MV-4-11 (cell line): Measurements from ENCODE around the gene GPANK1.
A peak's percentile ranks its signal among the peaks of the same experiment; 100 is the strongest.

Experiments
- DNase-seq: peaks from one replicate; lab custom pipeline; 2025; lab: John Stamatoyannopoulos, UW

The GPANK1 gene

GRCh38 chr6:31639449-31639861 is 25.3 kb downstream of the GPANK1 start:
- DNase-seq: peak; percentile 57

GRCh38 chr6:31639043-31639442 is 25.8 kb downstream of the GPANK1 start:
- DNase-seq: no peak

DNA sequence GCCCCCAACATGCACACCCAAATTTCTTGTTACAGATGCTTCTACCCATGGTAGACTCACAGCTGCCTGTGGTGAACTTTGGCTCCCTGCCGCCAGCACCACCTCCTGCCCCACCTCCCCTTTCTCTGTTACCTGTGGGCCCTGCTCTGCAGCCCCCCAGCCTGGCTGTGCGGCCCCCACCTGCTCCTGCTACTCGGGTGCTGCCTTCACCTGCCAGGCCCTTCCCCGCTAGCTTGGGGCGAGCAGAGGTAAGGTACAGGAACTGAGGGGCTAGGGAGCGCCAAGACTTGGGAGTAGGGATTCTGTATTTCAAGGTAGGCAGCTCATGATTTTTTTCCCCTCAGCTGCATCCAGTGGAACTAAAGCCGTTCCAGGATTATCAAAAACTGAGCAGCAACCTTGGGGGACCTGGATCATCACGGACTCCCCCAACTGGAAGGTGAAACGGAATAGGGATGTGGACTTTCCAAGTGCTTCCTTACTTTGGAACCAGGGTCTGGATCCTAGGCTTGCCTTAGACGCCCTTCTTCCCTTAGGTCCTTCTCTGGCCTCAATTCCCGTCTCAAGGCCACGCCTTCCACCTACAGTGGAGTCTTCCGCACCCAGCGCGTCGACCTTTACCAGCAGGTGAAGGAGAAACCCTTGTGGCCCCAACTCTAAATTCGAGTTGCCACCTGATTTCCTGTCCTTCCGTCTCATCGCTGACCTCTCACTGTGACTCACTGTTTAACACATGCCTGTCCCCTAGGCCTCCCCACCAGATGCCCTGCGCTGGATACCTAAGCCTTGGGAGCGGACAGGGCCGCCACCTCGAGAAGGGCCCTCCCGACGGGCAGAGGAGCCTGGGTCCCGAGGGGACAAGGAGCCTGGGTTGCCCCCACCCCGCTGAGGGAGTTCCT is 27.9 kb downstream of the GPANK1 start:
- DNase-seq: no peak

- DNase-seq: no peak
Measured at GRCh38 chr6:31634969-31635575, 29.7 kb downstream of the GPANK1 start.

DNA sequence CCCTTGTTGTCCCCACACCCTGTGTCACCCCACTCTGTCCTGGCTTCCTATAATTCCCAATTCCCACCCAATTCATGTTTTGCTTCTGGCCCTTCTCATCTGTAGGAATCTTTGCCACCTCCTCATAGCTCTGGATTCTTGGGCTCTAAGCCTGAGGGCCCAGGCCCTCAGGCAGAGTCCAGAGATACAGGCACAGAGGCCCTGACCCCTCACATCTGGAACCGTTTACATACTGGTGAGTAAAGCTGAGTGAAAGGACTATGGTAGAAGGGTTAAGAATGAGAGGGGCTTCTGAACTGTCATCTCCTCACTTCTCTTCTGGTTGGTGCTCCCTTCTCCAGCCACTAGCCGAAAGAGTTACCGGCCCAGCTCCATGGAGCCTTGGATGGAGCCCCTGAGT is 30.7 kb downstream of the GPANK1 start:
- no peak for DNase-seq

DNA sequence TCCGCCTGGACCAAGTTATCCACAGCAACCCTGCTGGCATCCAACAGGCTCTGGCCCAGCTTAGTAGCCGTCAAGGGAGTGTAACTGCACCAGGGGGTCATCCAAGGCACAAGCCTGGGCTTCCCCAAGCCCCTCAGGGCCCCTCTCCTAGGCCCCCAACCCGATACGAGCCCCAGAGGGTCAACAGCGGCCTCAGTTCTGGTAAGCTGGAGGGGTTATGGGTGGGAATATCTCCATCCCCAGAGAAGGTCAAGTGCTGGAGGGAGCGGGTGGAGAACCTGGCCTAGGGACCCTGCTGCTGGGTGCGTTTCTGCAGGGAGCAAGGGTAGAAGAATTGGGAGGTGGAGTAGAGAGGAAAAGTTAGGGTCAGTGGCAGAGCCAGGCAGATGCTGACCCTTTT is 31.4 kb downstream of the GPANK1 start:
- no peak for DNase-seq

- DNase-seq: no peak
Measured at GRCh38 chr6:31632279-31632946, 32.4 kb downstream of the GPANK1 start.

GRCh38 chr6:31631681-31632278 is 33.0 kb downstream of the GPANK1 start:
- DNase-seq: no peak

GRCh38 chr6:31631209-31631608 is 33.6 kb downstream of the GPANK1 start:
- no peak for DNase-seq

- DNase-seq: no peak
Measured at GRCh38 chr6:31630177-31630934, 34.4 kb downstream of the GPANK1 start.

DNA sequence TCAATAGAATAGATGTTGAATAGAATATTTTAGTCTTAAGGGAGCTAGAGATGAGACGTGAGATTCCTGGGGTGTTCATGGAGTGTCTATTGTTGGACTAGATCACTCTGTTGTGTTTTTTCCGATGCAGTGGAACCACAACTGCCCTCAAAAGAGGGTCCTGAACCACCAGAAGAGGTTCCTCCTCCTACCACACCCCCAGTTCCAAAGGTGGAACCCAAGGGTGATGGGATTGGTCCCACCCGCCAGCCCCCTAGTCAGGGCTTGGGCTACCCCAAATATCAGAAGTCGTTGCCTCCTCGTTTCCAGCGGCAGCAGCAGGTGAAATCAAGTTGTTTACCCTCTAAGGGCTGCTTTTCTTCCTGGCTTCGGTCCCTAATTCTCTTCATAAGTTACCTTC is 35.8 kb downstream of the GPANK1 start:
- DNase-seq: no peak

- no peak for DNase-seq
Measured at GRCh38 chr6:31627690-31628287, 37.0 kb downstream of the GPANK1 start.

DNA sequence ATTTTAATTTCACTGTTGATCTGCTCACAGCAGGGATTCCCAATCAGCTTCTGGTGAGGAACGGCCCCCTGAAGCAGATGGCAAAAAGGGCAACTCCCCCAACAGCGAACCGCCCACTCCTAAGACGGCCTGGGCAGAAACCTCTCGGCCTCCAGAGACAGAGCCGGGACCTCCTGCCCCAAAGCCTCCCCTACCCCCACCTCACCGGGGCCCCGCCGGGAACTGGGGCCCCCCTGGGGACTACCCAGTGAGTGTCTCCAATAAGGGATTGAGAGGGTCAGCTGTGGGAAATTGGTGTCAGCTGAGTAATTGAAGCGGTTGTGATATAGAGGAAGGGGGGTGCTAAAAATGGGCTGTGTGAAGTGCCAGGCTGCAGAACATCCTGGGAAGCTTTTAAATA is 37.8 kb downstream of the GPANK1 start:
- DNase-seq: no peak

GRCh38 chr6:31624070-31624469 is 40.7 kb downstream of the GPANK1 start:
- DNase-seq: no peak

DNA sequence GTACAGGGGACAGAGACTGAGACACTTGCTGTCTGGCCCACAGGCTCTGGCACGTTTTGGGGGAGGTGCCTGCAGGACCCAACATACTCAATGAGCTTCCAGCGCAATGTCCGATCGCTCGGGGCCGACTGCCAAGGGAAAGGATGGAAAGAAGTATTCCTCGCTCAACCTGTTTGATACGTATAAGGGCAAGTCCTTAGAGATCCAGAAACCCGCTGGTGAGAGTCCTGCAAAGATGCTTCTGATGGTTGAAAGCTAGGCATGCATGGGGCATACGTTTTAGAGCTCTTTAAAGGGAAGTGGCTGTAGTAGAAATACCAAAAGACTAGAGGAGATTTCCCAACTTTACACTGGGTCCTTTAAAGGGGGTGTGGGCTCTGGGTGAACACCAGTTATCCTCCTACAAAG is 42.1 kb downstream of the GPANK1 start:
- peak; percentile 67 for DNase-seq

- DNase-seq: no peak
Measured at GRCh38 chr6:31621991-31622390, 42.8 kb downstream of the GPANK1 start.

- DNase-seq: no peak
Measured at GRCh38 chr6:31621320-31621939, 43.4 kb downstream of the GPANK1 start.

GRCh38 chr6:31620586-31621319 is 44.0 kb downstream of the GPANK1 start, which contains the start of gene PRRC2A:
Gene PRRC2A (plus strand): TSS chr6:31620715. CDS start chr6:31622790, 2,075 bp downstream.
- DNase-seq: peak; percentile 62

- DNase-seq: peak; percentile 99
Measured at GRCh38 chr6:31619805-31620585, 44.8 kb downstream of the GPANK1 start.
